ENCODE data around the gene WWC1.
"Not testable (repeated sequence)": the region's sequence is repeated elsewhere in the genome, so short reads cannot be mapped to it uniquely, and the experiment has no call there.

Gene WWC1

DNA sequence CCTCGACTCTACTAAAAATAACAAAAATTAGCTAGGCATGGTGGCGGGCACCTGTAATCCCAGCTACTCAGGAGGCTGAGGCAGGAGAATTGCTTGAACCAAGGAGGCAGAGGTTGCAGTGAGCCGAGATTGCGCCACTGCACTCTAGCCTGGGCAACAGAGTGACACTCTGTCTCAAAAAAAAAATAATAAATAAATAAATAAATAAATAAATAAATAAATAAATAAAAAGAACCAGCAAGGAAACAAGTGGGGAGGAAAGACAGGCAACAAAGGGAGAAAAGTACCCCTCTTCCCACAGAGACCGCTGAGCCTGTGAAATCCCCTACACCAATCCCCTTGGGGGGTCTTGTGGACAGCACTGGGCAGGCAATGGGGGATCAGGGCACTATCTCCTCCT, 4.6 kb upstream of the WWC1 start:
- not testable (repeated sequence) for DNase-seq

DNA sequence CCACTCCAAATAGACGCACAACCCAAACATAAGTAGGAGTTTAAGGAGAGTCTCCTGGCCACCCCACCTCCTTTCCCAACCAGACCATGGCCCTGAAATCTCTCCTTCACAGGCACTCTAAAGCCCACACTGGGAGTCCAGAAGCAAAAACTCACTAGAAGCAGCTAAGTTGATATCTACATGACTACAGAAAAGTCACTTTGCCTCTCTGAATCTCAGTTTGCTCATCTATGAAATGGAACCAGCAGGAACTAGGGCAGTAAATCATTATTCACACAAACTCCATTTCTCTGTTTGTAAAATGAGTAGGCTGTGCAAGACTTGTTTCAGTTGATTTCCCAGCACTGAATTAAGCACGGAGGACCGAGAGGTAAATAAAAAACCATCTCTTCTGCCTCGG, 4.1 kb upstream of the WWC1 start:
- DNase-seq = no peak

DNA sequence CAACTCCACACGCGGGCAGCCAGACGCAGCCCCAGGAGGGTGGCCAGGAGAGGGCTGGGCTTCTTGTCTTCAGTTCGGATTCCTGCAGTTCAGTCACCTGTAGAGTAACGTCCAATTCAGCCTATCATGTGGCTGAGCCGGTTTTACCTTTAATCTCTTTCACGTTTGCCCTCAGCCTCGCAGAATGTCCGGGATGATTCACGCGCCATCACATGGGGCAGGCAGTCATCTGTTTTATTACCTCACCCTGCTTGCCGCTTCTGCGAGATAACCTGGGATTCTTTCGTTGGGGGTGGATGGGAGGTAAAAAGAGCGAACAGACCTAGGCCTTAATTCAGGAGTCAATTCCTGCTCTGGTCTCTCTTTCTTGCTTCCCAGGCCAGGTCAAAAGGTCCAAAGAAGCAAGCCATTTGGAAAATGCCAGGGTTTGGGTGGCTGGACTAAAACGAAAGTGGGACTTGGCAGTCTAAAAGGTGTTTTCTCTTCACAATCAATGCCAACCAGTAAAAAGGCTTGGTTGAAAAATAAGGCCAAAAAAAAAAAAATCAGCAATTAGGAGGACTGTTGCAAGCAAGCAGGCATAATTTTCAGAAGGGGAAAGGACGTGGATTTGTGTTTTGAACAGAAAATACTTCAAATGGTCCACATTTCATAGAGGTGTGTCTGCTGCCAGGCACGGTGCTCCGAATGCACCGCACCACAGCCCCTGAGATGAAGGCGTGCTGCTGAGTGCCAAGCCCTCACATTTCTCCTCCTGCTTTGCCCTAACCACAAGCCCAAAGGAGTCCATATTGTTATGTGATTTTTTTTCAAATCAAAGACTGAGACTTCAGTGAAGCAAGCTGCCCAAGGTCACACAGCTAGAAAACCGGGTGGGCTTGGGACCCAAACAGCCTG, 2.8 kb upstream of the WWC1 start:
- DNase-seq = no peak

DNA sequence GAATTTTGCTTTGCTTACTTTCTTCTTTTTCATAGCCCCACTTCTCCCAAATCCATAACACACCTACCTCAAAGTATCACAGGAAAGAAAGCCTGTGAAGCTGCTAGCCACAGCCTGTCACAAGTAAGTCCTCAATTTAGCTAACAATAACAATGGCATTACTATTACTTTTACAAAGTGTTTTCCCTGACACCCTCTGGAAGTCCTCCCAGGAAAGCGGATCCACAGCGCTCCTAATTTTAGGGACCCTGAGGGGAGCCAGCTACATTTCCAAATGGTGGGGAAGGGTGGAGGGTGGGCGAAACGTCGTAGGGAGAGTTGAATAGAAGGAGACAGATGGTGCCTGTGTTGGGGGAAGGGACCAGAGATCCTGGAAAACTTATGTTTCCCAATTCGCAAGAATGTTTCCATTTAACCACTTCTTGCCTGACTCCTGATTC, 523 bp upstream of the WWC1 start:
- no peak for DNase-seq

DNA sequence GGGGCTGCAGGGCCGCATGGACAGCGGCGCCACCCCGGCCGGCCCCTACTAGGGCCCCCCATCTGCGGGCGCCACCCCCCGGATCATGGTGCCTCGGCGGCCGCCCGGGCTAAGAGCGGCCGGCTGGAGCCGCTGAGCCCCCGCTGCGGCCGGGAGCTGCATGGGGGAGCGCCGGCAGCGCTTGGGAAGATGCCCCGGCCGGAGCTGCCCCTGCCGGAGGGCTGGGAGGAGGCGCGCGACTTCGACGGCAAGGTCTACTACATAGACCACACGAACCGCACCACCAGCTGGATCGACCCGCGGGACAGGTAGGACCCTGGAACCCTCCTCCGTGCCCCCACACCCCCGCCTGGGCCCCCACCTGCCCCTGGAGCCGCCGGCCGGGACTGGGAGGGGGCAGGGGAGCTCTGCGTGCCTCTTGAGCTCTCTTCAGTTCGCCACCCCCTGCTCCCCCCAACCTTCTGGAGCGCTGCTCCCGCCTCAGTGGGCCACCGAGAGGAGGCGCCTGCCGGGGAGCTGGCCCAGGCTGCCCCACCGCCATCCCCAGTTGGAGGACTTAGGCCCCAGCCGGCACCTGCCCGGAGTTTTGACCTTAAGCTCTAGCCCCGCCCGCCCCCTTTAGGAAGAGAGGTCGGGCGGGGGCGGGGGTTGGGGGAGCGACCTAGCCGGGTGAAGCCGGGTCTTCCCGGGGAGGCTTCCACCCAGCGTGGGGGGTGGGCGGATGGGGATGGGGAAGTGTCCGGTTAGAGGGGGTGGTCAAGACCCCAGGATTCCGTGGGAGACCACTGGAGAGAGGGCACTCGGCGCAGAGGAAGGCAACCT, 730 bp downstream of the WWC1 start:
- DNase-seq = no peak

DNA sequence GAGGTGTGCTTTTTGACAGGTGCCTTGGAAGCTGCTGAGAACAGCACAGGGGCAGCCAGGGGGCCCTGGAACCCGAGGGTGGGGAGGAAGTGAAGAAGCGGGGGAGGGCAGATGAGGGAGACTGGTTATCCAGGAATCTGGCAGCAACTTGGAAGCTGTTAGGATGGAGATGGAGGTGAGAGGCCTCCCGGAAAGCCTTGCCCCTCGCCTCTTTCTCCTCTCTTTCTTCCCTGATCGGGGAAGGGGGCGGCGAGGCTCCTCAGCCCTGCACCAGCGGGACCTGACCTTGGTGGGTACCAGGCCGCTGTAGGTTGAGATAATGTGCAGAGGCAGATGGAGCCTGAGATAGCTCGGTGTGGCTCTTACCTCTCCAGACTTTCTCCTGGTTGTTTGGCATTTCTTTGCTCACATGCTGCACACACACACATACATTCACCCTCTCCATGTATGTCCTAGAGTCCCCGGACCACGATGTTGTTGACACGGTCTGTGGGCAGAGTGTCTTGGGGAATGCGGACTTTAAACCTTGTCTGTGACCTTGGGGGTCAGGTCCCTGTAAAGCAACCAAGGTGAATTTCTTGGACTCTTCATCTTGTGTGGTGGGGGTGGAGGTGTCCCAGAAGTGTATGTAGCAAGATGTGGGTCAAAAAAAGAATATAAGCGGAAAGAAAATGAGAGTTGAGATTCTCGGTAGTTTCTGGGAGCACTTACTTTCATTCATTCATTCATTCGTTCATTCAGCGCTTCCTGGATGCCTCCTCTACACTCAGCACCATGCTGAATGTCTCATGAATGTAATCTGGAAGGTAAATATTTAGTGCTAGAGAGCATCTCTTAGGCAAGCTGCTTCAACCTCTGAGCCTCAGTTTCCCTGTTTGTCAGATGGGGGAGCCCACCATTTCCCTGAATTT, 1.6 kb downstream of the WWC1 start:
- DNase-seq = no peak

DNA sequence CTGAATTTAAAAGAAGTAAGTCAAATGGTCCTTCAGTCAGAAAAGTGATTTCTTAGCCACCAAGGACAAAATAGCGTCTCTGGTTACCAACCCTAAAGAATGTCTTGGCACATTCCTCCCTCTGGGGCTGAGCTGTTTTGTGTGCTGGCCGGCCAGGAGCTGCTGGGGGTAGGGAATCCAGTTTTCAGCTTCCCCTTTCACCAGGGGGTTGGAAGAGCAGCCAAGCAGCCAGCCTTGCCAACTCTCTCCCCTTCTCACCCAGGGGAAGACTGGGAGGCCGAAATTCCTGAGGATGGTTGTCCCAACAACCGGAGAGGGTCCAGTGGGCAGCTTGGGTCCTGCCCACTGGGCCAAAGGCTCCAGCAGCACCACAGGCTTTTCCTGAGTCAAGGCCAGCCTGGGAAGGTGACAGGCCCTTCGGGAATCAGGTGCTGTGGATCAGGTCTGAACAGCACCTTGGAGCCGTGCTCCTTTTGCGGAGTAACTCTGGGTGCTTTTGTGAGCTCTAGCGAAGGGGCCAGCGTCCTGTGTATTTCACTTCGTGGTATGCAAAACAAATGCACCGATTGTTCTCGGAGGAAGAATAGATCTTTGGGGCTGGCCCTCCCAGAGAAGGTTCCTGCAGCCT, 4.2 kb downstream of the WWC1 start:
- DNase-seq = no peak

DNA sequence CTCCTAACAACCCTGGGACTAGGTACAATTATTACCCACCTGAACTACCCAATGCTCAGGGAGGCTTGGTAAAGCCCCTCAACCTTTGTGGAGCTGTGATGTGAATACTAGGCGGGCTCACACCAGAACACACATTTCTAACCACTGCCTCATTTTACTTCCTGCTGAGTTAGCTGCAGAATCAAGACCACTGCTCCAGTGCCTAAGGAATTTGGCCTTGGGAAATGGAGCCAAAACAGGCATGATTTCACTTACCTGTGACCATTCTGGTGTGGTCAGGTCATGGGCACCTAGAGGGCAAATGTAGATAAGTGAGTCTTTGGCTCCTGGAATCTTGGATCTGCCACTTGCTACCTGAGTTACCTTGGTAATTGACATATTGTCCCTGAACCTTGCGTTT, 5.2 kb downstream of the WWC1 start:
- no peak for DNase-seq

DNA sequence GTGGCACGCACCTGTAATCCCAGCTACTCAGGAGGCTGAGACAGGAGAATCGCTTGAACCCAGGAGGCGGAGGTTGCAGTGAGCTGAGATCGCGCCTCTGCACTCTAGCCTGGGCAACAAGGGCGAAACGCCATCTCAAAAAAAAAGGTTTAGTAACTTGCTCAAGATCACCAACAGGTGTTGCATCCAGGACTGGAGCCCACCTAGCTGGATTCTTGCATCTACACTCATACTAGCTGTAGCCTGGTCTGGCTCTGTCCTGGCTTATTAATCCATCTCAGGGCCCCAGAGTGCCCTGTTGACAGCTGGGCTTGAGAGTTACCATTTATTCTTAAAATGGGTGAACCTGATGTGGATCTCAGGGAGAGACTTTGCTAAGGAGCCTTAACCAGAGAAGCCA, 7.5 kb downstream of the WWC1 start:
- no peak for DNase-seq

DNA sequence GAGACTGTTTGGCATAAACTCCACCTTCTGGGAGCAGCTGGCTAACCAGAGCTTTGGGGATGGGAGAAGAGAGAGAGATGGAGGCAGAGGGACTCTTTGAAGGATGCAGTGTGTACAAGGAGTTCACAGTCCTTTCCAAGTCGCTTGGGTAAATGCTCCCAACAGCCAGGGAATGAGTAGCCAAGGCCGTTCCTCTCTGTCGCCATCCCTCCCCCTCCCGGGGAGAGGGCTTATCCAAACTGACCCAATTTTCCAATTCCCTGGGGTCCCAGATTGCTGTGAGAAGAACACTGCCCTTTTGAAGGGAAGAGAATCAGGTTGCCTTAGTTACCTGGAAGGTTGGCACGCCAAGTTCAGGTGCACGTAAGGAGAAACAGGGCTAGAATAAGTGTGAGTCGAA, 7.9 kb downstream of the WWC1 start:
- DNase-seq = no peak

DNA sequence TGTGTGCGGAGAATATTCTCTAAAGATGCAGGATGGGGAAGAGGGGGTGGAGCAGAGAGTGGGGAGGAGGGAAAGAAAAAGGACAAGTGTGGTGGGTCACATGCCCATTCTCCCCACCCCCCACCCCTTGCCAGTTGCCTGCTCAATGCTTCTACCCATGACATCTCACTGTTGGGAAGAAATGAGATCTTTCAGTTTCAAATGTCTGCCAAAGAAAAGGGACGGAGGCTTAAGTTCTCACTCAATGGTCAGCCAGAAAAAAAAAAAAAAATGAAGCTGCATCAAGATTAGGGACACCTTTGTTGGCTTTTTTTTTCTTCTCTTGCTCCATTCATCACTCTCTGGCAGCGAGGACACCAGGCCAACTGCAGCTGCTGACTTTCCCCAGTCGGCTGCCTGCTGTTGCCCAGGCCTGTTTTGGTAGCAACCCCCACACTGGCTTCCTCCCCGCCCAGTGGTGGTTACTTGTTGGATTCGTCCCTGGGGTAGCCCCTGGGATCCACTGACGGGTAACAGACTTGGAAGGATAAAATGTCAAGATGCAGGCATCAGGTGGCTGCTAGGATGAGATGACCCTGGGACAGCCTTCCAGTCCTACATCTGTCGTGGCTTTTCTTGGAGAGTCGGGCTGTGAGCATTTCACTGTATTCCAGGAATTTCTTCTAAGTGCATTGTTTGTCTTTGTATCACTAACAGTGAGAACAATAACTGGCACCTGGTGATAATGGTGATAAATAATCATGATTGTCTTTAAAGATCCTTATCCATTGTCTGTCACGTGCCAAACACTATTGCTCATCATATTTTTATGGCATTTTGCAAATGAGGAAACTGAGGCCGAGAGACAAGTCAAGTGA, 9.1 kb downstream of the WWC1 start:
- no peak for DNase-seq

DNA sequence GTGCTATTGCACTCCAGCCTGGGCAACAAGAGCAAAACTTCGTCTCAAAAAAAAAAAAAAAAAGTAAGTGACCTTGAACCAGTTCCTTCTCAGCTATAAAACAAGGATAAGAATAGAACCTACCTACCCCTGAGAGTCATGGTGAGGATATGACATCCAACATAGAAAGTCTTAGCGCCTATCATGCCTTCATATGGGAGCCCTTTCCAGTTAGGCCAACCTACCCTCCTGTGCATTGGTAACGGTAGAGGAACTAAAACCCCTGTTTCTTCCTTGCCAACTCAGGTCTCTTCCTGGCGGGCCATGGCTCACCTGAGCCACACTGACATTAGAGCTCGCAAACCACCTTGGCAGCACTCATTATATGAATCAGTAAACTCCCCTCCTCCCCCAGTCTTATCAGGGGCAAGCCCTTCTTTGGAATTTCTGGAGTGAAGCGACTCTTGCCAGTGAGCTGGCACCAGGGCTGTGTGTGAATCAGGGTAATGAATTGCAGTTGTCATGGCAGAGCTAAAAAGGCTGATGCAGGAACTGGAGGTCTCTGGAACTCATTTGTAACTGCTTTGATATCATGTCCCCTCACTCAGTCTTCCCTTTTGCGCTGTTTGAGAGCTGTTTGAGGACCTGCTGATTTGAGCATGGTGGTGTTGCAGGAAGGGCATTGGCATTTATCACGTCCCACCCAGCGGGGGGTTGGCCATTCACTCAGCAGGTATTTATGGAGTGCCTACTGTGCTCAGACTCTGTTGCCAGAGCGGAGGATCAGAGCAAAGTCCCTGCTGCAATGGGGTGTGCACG, 10.3 kb downstream of the WWC1 start:
- no peak for DNase-seq

DNA sequence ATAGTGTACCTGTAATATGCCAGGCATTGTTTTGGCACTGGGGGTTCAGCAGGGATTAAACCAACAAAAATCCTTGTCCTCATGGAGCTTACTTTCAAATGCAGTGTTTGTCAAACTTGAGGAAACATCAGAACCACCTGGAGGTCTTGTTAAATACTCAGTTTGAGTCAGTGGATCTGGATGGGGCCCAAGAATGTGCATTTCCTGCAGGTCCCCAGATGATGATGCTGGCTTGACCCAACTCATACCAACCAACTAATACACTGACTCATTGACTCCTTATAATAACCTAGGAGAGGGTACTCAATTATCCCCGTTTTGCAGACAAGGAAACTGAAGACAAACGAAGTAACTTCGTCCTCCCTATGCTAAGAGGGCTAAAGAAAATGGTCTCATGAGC, 11.3 kb downstream of the WWC1 start:
- no peak for DNase-seq

DNA sequence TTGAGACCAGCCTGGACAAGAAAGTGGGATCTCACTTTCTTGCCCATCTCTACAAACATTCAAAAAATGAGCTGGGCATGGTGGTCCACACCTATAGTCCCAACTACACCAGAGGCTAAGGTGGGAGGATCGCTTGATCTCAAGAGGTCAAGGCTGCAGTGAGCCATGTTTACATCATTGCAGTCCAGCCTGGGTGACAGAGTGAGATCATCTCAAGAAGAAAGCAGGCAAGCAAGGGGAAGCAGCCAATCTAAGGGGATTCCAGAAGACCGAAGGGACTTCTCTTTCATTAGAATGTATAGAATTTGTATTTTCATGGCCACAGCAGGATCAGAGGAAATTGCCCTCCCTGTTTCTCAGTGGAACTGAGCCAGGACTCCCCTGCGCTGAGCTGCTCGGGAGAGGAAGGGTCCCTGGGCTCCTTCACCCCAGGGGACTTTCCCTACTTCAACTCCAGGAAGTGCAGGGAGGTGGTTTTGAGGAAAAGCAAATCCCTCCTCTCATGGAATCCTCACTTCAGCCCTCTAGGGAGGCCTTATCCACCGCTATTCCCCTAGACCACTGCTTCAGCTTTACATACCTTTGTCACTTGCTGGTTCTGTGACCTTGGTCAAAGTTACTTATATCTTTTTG, 12.1 kb downstream of the WWC1 start:
- no peak for DNase-seq

DNA sequence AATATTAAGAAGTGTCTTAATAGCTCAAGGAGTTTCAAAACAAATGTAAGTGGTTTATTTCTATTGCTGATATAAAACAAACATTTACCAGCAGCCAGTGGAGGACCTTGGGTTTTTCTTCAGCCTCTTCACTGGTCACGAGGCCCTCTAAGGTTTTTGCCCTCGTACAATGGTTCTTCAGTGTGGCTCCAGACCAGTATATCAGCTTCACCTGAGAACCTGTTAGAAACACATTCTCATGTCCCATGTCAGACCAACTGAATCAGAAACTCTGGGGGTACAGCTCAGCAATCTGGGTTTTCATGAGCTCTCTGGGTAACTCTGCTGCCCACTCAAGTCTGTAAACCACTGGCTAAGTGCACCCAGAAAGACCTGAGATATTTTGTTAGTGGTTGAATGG, 12.9 kb downstream of the WWC1 start:
- no peak for DNase-seq

DNA sequence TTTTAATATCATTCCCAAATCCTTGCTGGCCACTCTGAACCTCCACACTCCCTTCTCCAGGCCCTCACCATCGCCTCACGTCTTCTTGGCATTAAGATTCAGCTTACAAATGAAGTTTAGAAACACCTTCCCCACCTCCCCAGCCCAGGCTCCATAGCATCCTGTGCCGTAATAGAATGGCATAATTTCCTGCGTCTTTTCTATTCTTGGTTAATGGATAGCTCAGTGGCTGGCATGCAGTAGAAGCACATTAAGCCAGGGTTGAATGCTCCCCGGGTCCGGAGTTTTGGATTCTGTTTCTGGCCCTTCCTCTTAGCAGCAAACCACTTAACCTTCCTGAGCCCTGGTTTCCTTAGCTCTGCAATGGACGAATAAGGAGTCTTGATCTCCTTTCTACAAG, 13.8 kb downstream of the WWC1 start:
- no peak for DNase-seq

DNA sequence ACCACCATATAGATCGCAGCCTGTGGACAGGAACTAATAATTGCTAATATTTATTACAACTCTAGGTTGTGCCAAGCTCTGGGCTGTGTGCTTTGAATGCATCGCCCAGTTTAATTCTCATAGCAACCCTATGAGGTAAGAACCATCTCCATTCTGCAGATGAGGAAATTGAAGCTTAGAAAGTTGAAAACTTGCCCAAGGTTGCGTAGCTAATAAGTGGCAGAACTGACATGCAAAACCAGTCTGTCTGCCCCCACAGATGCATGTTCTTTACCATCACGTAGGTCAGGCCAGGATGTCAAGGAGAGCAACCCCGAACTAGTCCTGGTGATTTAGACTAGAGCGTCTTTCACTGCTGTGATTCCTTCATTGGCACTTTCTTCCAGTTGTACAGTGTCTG, 15.6 kb downstream of the WWC1 start:
- DNase-seq = no peak

DNA sequence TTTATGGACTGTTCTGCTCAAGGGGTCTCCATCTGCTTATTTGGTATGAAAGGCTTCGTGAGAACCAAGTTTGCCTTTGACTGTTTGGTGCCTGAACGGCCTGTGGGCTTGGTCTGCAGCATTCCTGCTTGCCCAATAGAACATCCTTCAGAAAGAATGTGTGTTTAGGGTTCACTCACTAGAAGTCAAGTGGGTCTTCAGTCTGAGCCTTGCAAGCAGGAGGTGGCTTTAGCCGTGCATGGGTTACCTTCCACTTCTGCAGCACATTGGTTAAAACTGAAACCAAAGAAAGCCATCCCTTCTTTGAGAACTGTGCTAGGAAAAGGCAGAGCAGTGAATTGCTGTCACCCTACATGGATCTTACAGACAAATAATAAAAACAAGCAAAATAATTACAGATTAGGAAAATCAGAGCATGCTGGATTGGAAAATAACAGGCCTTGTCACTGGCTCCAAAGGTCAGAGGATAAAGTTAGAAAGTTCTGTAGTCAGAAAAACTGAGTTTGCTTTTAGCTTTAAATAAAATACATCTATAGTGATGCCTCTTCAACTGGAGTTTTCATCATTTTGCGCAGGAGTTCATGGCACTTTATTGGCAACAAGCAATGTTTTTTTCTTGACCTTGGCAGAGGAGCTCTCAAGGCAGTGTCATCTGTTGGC, 16.6 kb downstream of the WWC1 start:
- no peak for DNase-seq

DNA sequence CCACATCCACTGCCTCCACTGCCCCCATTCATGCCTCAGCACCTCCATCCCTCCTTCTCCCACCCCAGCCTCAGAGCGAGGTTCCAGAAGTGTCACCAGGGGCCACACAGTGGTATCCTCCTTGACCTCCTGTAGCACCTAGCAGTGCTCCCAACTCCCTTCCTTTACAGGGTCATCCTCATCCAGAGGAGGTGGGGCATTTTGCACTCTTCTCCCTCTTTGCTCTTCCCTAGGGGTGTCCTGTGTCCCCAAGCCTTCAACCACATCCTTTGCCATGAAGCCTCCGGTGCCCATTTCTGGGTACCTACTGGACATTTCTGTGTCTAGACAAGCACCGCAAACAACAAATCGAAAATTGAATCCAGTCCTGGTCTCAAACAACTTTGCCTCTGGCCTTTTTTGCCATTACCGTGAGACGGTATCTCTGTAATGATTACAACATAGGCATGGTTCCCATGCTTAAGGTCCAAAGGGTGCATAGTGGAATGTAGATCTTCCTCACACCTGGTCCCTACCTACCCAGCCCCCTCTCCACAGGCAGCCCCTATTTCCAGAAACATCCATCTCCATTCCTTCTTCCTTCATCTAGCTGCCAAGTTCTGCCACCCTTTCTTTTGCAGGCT, 17.6 kb downstream of the WWC1 start:
- DNase-seq = no peak

All from SHP77 (cell line).